Transverse colon (tissue), 4 donors: ENCODE data around the gene MOB3C. TPM values are rescaled to one million over a fixed set of nuclear protein-coding genes. Genes with fewer than 3 reads are reported as not detected.

Experiments used
- DNase-seq: peaks from one replicate; pipeline ENCODE4 v3.0.0-alpha.2; 2019
- H3K27ac ChIP-seq, 4 donors: fragments of 200-600 bp; sonication (generic); 2 replicates each; pipeline ENCODE4 v1.5.1; 2016 to 2018; ENCODE audit warnings: inconsistent platforms in 4 of 4
- H3K27me3 ChIP-seq: fragments of 200-600 bp; sonication (generic); 2 replicates; pipeline ENCODE4 v1.5.1; 2017; ENCODE audit warnings: inconsistent platforms
- H3K36me3 ChIP-seq, 4 donors: fragments of 200-600 bp; sonication (generic); 2 replicates each; pipeline ENCODE4 v1.5.1; 2017 to 2019; ENCODE audit warnings: inconsistent platforms in 4 of 4
- H3K4me1 ChIP-seq, 4 donors: fragments of 200-600 bp; sonication (generic); 2 replicates each; pipeline ENCODE4 v1.5.1; 2017 to 2020; ENCODE audit warnings: inconsistent platforms in 4 of 4
- H3K4me3 ChIP-seq, 4 donors: fragments of 200-600 bp; sonication (generic); 1 replicate in 1 of 4; 2 replicates in 3 of 4; pipeline versions ENCODE4 v1.5.1 to v1.6.1; 2017 to 2019; ENCODE audit warnings: inconsistent platforms in 4 of 4
- H3K9me3 ChIP-seq, 2 donors: fragments of 200-600 bp; sonication (generic); 2 replicates each; pipeline ENCODE4 v1.5.1; 2017 to 2019; ENCODE audit warnings: inconsistent platforms in 2 of 2
- CTCF ChIP-seq, 5 experiments: fragments of 200-600 bp in 3 of 5; fragments of 450-650 bp in 2 of 5; sonication (generic) in 3 of 5; IDR thresholded peaks; 1 replicate in 2 of 5; 2 replicates in 3 of 5; pipeline ENCODE4 v1.5.1; 2016 to 2017; ENCODE audit warnings: antibody characterized with exemption in 5 of 5, inconsistent platforms in 3 of 5, mild to moderate bottlenecking in 2 of 5, moderate library complexity in 1 of 5
- EP300 ChIP-seq: sonication (generic); formaldehyde crosslinking; IDR thresholded peaks from one replicate; pipeline ENCODE4 v1.6.1; 2017; ENCODE audit warnings: antibody characterized with exemption, low read depth
- POLR2A ChIP-seq: fragments of 450-650 bp; IDR thresholded peaks from one replicate; pipeline ENCODE4 v1.6.1; 2016; ENCODE audit warnings: antibody characterized with exemption, mild to moderate bottlenecking, moderate library complexity
- POLR2AphosphoS5 ChIP-seq, 3 donors: sonication (generic); formaldehyde crosslinking; IDR thresholded peaks; one replicate each; pipeline ENCODE4 v1.6.1; 2016; ENCODE audit warnings: antibody characterized with exemption in 3 of 3
- WGBS, 2 donors: methylation state at CpG; one replicate each; pipeline ENCODE4 v1.1.5; 2018; ENCODE audit warnings: low coverage in 1 of 2; 5-methylcytosine and 5-hydroxymethylcytosine counted together
- in situ Hi-C, 4 donors: fragments of 200-750 bp; cut with MboI; loops; one replicate each; pipeline versions ENCODE4 v1.15.0 to v1.15.1; 2017; ENCODE audit warnings: low sequenced_read_pairs in 3 of 4, low pct_ligation_motif_present in 1 of 4, low pct_unique_long_range_greater_than_20kb in 1 of 4
- intact Hi-C: fragments of 100-400 bp; cut with DNase I; formaldehyde crosslinking; loops from one replicate; pipeline ENCODE4 v1.15.1; 2023; ENCODE audit warnings: low total_unique reads
- total RNA-seq, 4 donors: library from RNA; depleted of rRNA; stranded (reverse); fragments of >200 nt; gene quantifications; one replicate each; pipeline ENCODE4 v1.1.0, GENCODE V29; 2016

Gene MOB3C
- total RNA-seq, 4 donors from 2014 or later, result 12.9 to 20.6 (median 14.8) TPM

DNA sequence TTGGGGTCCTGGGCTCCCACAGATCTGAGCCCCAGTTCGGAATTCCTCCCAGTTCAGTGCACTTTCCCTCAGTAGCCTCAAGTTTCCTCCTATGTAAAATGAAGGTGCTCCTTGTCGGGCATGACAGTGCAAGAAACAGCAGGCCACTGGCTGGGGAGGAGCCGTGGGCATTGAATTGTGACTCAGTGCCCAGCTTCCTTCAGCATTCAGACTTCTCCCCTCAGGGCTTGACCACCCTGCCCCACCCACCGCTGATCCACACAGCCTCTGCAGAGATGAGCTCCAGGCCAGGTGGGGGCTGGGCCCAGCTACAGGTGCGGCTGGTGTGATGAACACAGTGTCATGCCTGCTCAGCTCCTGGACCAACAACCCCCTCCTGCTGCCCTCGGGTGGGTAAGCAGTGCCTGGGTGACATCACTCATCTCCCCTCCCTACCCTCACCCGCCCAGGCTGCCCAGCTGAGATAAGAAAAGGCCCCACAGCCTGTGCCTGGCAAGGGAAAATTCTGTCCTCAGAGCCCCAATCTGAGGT, 4.9 kb downstream of the MOB3C start:
- no peak for TF ChIP-seq EP300
- TF ChIP-seq CTCF (IDR thresholded peaks at IDR 0.05), result no peak
- no peak for TF ChIP-seq POLR2A
- no peak for TF ChIP-seq POLR2AphosphoS5 (IDR thresholded peaks at IDR 0.05)
- intact Hi-C loops (no loop called here), in situ Hi-C loops (loop anchor here in 2 of 4 donors (10.0 kb wide), 2 partner anchors 103 to 113 kb away; partner anchors contain the start of gene EFCAB14 (in 1 of the 2))
- Histone ChIP-seq H3K27me3 (no peaks in the 10 kb centered on the region), H3K27ac (no peak overlapping the region), H3K9me3 (no peaks in the 10 kb centered on the region), H3K36me3 (no peaks in the 10 kb centered on the region), H3K4me3 (no peak overlapping the region), H3K4me1 (peaks cover 28 to 47% (median 44%) of the 10 kb centered on the region in 4 donors)
- DNase-seq, result no peak
- WGBS, 2 donors, result 70 to 83% methylated on average over 1 to 7 of the region's 7 CpGs

GRCh38 chr1:46607345-46608130, 9.1 kb downstream of the MOB3C start:
- 77 to 88% methylated on average over 2 to 7 of the region's 7 CpGs for WGBS, 2 donors
- intact Hi-C loops, result loop anchor here (5.0 kb wide), 1 partner anchor 110 kb away; the partner anchor contains the start of gene EFCAB14
- Histone ChIP-seq H3K9me3 (no peaks in the 10 kb centered on the region), H3K36me3 (no peaks in the 10 kb centered on the region), H3K4me1 (peaks cover 8 to 31% (median 27%) of the 10 kb centered on the region in 4 donors), H3K4me3 (no peak overlapping the region), H3K27me3 (no peaks in the 10 kb centered on the region), H3K27ac (no peak overlapping the region)
- DNase-seq, result no peak
- in situ Hi-C loops, result no loop called here
- TF ChIP-seq POLR2A (no peak), POLR2AphosphoS5 (IDR thresholded peaks at IDR 0.05) (no peak), CTCF (IDR thresholded peaks at IDR 0.05) (no peak), EP300 (no peak)

DNA sequence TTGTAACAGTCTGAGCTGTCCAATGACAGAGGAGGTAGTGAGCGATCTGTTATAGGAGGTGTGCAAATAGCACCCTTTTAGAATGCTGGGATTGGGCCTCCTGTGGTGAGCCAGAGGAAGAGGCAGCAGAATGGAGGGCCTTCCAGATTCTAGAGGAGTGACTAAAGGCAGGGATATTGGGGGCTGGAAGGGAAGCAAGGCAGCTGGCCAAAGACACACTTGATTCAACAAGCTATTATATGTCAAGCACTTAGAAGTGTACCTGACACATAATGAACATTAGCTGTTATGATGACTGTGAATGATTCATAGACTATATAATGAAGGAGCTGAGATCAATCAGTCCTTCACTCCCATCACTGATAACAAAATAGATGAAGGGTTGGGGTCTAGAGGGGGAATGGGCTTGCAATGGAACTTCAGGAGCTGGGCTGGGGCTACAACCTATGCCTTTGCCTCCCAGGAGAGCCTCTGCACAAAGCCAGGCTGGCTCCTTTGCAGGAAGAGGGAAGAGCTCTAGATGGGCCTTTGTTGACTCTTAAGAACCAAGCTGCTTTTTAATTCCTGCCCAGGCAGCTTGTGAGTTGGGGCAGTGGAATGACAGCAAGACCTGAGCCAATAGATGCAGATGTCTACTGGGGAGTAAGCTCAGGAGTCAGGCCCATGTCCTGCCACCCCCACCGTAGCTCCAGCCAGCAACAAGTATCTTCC, 10.2 kb downstream of the MOB3C start:
- Histone ChIP-seq H3K4me3 (no peak overlapping the region), H3K4me1 (peaks cover 8 to 29% (median 21%) of the 10 kb centered on the region in 4 donors), H3K27ac (no peak overlapping the region), H3K36me3 (no peaks in the 10 kb centered on the region), H3K27me3 (no peaks in the 10 kb centered on the region), H3K9me3 (no peaks in the 10 kb centered on the region)
- intact Hi-C loops, result loop anchor here (5.0 kb wide), 1 partner anchor 111 kb away; the partner anchor contains the start of gene EFCAB14
- in situ Hi-C loops, result no loop called here
- 100% methylated on average over 2 of the region's 2 CpGs; no CpG with 5 or more reads in 1 of the 2 donors for WGBS, 2 donors
- no peak for DNase-seq
- TF ChIP-seq POLR2AphosphoS5 (IDR thresholded peaks at IDR 0.05), result no peak
- TF ChIP-seq EP300, result no peak
- TF ChIP-seq CTCF (IDR thresholded peaks at IDR 0.05), result no peak
- TF ChIP-seq POLR2A, result no peak

GRCh38 chr1:46605232-46605631, 11.4 kb downstream of the MOB3C start:
- TF ChIP-seq CTCF (IDR thresholded peaks at IDR 0.05), result no peak
- TF ChIP-seq POLR2A, result no peak
- TF ChIP-seq EP300, result no peak
- no peak for TF ChIP-seq POLR2AphosphoS5 (IDR thresholded peaks at IDR 0.05)

More at GRCh38 chr1:46605232-46605631, 11.4 kb downstream of the MOB3C start:
- Histone ChIP-seq H3K27ac (no peak overlapping the region), H3K9me3 (no peaks in the 10 kb centered on the region), H3K4me3 (no peak overlapping the region), H3K4me1 (peaks cover 8 to 37% (median 19%) of the 10 kb centered on the region in 4 donors), H3K36me3 (no peaks in the 10 kb centered on the region), H3K27me3 (no peaks in the 10 kb centered on the region)
- in situ Hi-C loops, result no loop called here
- DNase-seq, result no peak
- 77% methylated on average over 2 of the region's 2 CpGs; no CpG with 5 or more reads in 1 of the 2 donors for WGBS, 2 donors
- intact Hi-C loops, result loop anchor here (5.0 kb wide), 1 partner anchor 112 kb away; the partner anchor contains the start of gene EFCAB14
